Ascending aorta (tissue), 2 donors: ENCODE results near the gene TOX2. TPM values are rescaled to one million over a fixed set of nuclear protein-coding genes. Genes with fewer than 3 reads are reported as not detected.

Experiments
- DNase-seq, 2 donors: peaks; one replicate each; pipeline ENCODE4 v3.0.0-alpha.2; 2019; ENCODE audit warnings: low spot score in 2 of 2
- H3K27ac ChIP-seq, 2 donors: fragments of 200-600 bp; sonication (generic); one replicate each; pipeline ENCODE4 v1.5.1; 2016 to 2017; ENCODE audit warnings: mild to moderate bottlenecking in 1 of 2
- H3K27me3 ChIP-seq: fragments of 200-600 bp; sonication (generic); one replicate; pipeline ENCODE4 v1.5.1; 2017
- H3K36me3 ChIP-seq, 2 donors: fragments of 200-600 bp; sonication (generic); one replicate each; pipeline ENCODE4 v1.5.1; 2016
- H3K4me1 ChIP-seq, 2 donors: fragments of 200-600 bp; sonication (generic); one replicate each; pipeline ENCODE4 v1.5.1; 2016 to 2017; ENCODE audit warnings: mild to moderate bottlenecking in 1 of 2
- H3K4me3 ChIP-seq, 2 donors: fragments of 200-600 bp; sonication (generic); one replicate each; pipeline ENCODE4 v1.5.1; 2016 to 2017; ENCODE audit warnings: mild to moderate bottlenecking in 1 of 2
- H3K9me3 ChIP-seq, 2 donors: fragments of 200-600 bp; sonication (generic); one replicate each; pipeline ENCODE4 v1.5.1; 2016
- CTCF ChIP-seq, 3 experiments: fragments of 200-600 bp in 2 of 3; fragments of 450-650 bp in 1 of 3; sonication (generic) in 2 of 3; IDR thresholded peaks; one replicate each; pipeline ENCODE4 v1.5.1; 2016 to 2019; ENCODE audit warnings: antibody characterized with exemption in 3 of 3, mild to moderate bottlenecking in 1 of 3, moderate library complexity in 1 of 3
- intact Hi-C: fragments of 100-400 bp; cut with DNase I; formaldehyde crosslinking; loops from one replicate; pipeline ENCODE4 v1.15.1; 2023
- total RNA-seq: library from RNA; depleted of rRNA; stranded (reverse); fragments of >200 nt; gene quantifications from one replicate; pipeline ENCODE4 v1.1.0, GENCODE V29; 2016

The TOX2 gene
- total RNA-seq, 1 donor from 2014 or later: 47.0 TPM

- H3K27me3 ChIP-seq: no peaks in the 10 kb centered on the region
- intact Hi-C loops: loop anchor here (5.0 kb wide), 1 partner anchor 241 kb away; no protein-coding TSS in a partner anchor
- DNase-seq: peak in 1 of 2 donors; percentile 61
- no peaks in the 10 kb centered on the region for H3K36me3 ChIP-seq
- no peak overlapping the region for H3K4me3 ChIP-seq
- TF ChIP-seq CTCF (IDR thresholded peaks at IDR 0.05): no peak
- no peaks in the 10 kb centered on the region for H3K9me3 ChIP-seq
- H3K27ac ChIP-seq: no peak overlapping the region
- peaks cover 0 to 2% of the 10 kb centered on the region in 2 donors for H3K4me1 ChIP-seq
Measured at GRCh38 chr20:44083220-44083933, 168.7 kb downstream of the TOX2 start.

GRCh38 chr20:44084439-44084838 lies 169.8 kb downstream of the TOX2 start:
- no peak overlapping the region for H3K4me3 ChIP-seq
- TF ChIP-seq CTCF (IDR thresholded peaks at IDR 0.05): no peak
- no peak for DNase-seq
- no peak overlapping the region for H3K27ac ChIP-seq
- H3K36me3 ChIP-seq: no peaks in the 10 kb centered on the region
- intact Hi-C loops: loop anchor here (5.0 kb wide), 1 partner anchor 242 kb away; no protein-coding TSS in a partner anchor
- H3K9me3 ChIP-seq: no peaks in the 10 kb centered on the region
- H3K27me3 ChIP-seq: no peaks in the 10 kb centered on the region
- peaks cover 0 to 2% of the 10 kb centered on the region in 2 donors for H3K4me1 ChIP-seq

- intact Hi-C loops: loop anchor here (5.0 kb wide), 1 partner anchor 243 kb away; no protein-coding TSS in a partner anchor
- no peak for TF ChIP-seq CTCF (IDR thresholded peaks at IDR 0.05)
- DNase-seq: peak in 1 of 2 donors; percentile 22
- H3K27ac ChIP-seq: no peak overlapping the region
- H3K36me3 ChIP-seq: no peaks in the 10 kb centered on the region
- no peaks in the 10 kb centered on the region for H3K27me3 ChIP-seq
- no peaks in the 10 kb centered on the region for H3K9me3 ChIP-seq
- H3K4me3 ChIP-seq: no peak overlapping the region
- peaks cover 0 to 2% of the 10 kb centered on the region in 2 donors for H3K4me1 ChIP-seq
Measured at GRCh38 chr20:44084891-44085290, 170.2 kb downstream of the TOX2 start.

- DNase-seq: peak in 1 of 2 donors; percentile 57
- Histone ChIP-seq H3K4me1 (no peaks in the 10 kb centered on the region), H3K36me3 (no peaks in the 10 kb centered on the region), H3K27me3 (no peaks in the 10 kb centered on the region), H3K27ac (no peak overlapping the region), H3K9me3 (no peaks in the 10 kb centered on the region), H3K4me3 (no peak overlapping the region)
- no peak for TF ChIP-seq CTCF (IDR thresholded peaks at IDR 0.05)
- intact Hi-C loops: no loop called here
Measured at GRCh38 chr20:44085616-44086434, 171.2 kb downstream of the TOX2 start.

DNA sequence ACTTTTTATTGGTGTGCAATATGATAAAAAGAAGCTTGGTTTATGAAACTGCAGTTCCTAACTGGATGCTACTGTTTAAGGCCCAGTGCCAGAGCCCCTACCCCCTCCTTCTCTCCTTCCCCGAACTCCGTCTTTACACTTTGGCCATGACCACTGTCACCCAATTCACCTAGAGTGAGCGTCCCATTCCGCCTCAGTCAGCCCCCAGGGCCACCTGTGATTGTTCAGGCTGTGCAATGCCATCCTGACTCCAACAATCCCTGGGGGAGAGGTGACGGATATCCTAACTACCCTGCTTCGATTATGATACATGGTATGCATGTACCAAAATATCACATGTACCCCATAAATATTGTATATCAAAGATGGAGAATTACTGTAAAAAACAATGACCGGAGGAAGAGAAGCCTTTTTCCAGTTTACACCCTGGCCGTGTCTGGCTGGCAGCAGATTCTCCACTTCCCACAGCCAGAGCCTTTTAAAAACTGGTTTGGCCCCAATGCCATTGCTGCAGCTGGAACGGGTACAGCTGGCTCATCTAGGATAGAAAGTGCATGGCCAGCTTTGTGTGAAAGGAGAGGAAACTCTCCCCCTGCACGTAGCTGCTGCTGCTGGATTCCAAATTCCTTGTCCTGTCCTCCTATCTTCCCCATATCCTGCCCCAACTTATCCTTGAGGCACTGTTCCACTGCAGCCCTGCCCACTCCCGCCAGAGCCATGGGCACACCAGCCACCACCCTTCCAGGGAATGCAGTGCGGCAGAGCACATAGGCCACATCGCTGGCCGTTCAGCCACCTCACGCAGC lies 172.6 kb downstream of the TOX2 start:
- Histone ChIP-seq H3K27me3 (no peaks in the 10 kb centered on the region), H3K36me3 (no peaks in the 10 kb centered on the region), H3K4me1 (no peaks in the 10 kb centered on the region), H3K27ac (no peak overlapping the region), H3K9me3 (no peaks in the 10 kb centered on the region), H3K4me3 (no peak overlapping the region)
- peak in 1 of 2 donors; percentile 52 for DNase-seq
- TF ChIP-seq CTCF (IDR thresholded peaks at IDR 0.05): no peak
- intact Hi-C loops: no loop called here
